Eye (tissue), 1 donor: ENCODE data around the gene EN1.
A peak's percentile ranks its signal among the peaks of the same experiment; 100 is the strongest.

ENCODE experiments used
- DNase-seq: peaks from one replicate; pipeline ENCODE4 v3.0.0-alpha.2; 2015

The EN1 gene

DNA sequence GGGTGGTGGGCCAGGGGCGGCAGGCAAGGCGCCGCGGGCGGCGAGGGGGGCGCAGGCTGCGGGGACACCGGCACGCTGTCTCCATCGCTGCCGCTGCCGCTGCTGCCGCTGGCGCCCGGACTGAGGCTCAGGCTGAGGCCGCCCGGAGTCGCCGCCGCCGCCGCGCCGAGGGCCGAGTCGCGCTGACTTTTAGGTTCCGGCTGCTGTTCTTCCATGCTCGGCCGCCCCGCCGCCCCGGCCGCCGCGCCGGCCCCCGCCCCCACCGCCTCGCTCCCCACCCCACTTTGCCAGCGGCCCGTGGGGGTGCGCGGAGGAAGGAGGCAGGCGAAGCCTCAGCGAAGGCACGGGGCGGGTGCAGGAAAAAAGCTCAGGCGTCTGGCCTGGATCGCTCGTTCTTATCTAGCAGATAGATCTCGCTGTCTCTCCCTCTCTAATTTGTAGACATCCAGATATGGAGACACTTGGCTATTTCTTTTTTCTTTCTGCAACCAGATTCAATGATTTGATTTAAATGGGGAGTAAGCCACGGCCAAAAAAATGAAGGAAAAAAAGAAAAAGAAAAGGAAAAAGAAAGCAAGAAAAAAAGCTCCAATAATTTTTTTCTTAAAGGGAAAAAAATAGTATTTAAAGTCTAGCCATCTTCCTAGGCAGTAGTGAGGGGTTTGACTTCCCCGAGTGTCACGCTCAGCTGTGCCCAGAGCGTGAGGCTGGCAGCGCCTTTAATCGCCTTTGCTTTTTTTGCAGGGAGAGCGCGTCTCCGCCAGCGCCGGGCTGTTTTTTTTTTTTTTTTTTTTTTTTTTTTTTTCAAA is at the start of gene EN1:
TSS of gene EN1 (minus strand) at position 696 of the 809 bp plus-strand sequence. CDS start at position 215, 481 bp downstream.
- DNase-seq, result peak; percentile 70

DNA sequence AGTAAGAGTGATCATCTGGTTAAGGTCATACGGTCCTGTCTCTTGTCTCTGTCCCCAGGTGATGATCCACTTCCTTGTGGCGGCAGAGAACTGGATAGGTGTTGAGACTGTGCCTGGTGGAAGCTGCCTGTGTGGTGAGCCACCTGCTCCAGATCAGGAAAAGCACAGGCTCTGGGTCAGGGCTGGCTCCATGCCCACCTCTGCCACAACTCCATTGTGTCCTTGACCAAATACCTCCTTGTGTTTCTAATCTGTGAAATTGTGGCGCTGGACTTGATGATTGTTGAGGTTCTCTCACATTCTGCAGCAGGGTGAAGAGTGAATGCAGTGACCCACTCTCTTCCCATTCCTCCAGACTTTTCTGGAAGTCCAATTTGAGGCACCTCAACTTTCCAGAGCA is 45.7 kb upstream of the EN1 start:
- no peak for DNase-seq

GRCh38 chr2:118889995-118890394 is 42.5 kb upstream of the EN1 start:
- no peak for DNase-seq

- no peak for DNase-seq
Measured at GRCh38 chr2:118883792-118884191, 36.3 kb upstream of the EN1 start.

DNA sequence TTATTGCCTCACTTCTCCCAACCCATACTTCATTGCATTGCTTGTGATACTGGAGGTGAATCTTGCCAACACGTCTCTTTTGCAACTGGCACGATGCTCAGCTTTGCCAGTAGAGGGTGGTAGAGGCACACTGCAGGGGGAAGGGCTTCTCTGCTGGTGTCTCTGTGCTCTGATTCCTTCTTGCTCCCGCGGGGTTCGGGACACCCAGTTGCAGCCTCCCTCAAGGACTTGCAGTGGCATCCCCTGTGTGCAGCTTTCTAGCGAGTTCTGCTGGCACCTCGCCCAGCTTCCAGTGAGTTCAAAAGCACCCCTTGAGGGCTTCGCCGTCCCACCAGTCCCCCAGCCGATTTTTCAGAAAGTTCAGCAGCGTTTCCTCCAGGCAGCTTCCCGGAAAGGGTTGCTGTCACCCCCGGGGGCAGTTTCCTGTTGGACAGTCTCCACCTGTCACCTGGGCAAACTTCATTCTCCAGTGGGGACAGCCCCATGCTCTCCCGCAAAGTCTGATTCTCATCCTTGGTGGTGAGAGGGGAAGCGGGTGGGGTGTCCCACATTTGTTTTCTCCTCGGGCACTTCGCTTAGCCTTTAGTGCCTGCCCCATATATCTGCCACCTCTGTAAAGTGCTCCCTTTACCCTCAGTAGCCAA is 35.4 kb upstream of the EN1 start:
- DNase-seq, result peak; percentile 79

GRCh38 chr2:118881490-118882129 is 34.2 kb upstream of the EN1 start:
- peak; percentile 74 for DNase-seq

DNA sequence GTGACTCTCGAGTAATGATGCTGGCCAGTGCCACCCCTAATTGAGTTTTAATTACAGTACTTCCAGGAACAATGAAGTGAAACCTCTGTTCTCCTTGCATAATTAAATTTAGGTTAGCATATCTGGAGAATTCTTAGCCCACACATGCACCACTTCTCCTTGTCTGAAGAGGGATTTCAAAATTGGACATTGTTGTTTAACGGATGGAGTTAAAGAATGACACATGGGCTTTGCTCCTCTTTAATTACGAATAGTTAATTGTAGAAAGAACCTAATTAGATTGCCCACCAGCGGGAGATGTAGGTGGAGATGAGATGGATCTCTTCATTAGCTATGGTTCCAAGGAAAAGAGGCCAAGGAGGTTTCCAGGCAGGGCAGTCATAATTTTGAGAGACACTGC is 33.1 kb upstream of the EN1 start:
- DNase-seq, result no peak

- DNase-seq, result no peak
Measured at GRCh38 chr2:118878531-118879149, 31.2 kb upstream of the EN1 start.

DNA sequence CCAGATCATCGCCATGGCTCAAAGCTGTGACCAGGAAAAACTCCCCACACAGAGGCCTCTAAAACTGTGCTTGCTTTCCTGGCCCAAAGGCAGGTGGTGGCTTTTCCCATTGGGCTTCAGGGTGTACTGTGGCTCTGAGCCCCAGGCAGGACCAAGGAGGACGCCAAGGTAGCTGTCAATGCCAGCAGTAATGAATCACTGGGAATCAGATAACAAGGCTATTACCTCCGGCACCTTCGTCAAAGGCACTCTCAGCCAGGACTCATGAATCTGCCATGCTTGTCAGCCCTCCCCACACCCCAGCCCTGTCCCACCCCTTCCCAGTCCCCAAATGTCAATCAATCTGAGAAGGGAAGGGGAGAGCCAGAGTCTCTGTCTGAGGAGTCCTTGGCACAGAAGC is 27.9 kb upstream of the EN1 start:
- no peak for DNase-seq

GRCh38 chr2:118874324-118874723 is 26.9 kb upstream of the EN1 start:
- no peak for DNase-seq

GRCh38 chr2:118865106-118865505 is 17.7 kb upstream of the EN1 start:
- peak; percentile 76 for DNase-seq

GRCh38 chr2:118864207-118864606 is 16.8 kb upstream of the EN1 start:
- no peak for DNase-seq

GRCh38 chr2:118861731-118862130 is 14.3 kb upstream of the EN1 start:
- no peak for DNase-seq

DNA sequence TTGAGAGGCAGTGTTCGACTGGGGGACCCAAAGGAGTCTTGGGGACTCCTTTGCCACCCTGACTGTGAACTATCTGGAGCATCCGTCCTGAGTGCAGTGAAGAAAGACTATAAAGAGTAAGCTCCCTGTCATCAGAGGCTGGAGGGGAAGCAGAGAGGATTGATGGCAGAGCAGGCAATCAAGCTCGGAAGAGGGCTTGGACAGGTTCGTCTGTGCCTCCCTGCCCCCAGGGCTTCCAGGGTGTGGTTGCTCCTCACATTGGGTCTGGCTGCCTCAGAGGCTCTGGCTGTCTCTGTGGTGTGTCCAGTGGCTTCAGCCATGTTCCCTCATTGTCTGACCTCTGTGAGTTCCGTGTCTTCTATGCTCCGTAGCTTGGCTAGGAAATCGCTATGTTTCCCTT is 13.8 kb upstream of the EN1 start:
- no peak for DNase-seq

DNA sequence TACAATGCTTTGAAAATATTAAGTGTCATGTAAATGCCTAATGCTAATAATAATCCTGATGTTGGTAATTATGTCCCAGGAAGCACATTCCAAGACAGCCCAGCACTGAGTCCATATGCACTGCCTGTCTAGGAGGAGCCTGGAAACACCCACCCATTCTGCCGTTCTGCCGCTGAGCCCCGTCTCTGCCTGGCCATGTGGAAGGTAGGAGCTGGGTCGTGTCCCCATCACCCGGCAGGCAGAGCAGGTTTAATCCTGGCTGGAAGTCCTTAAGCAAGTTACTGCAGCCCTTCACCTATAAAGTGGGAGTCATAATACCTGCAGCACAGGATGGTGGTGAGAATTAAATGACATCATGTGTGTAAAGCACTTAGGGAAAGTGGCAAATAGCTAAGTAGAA is 13.1 kb upstream of the EN1 start:
- no peak for DNase-seq

DNA sequence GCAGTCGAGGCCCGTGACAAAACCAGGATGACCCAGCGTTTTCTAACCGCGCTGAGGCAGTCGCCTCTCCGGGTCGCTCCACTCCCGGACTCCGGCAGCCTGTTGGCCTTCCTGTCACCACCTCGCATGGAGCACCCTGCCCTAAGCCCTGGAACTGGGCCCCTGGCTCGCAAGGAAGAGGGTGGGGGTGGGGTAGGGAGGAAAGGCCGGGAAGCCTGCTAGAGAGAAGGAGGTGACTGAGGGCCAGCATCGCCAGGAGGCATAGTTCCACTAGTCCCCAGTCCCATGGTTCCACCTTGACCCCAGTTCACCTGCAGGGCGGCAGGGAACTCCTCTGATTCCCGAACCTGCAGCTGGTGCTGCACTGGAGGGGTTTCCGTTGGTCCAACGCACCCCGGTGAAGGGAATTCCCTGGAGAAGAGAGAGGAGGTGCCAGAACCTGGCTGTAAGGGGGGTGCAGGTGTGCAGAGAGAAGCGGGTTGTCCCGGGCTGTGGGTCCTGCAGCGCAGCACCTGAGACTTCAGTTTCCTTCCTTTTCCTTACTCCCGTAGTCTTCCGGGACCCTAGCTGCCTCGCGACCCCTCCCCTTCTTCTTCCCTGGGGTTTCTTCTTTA is 11.8 kb upstream of the EN1 start:
- no peak for DNase-seq

DNA sequence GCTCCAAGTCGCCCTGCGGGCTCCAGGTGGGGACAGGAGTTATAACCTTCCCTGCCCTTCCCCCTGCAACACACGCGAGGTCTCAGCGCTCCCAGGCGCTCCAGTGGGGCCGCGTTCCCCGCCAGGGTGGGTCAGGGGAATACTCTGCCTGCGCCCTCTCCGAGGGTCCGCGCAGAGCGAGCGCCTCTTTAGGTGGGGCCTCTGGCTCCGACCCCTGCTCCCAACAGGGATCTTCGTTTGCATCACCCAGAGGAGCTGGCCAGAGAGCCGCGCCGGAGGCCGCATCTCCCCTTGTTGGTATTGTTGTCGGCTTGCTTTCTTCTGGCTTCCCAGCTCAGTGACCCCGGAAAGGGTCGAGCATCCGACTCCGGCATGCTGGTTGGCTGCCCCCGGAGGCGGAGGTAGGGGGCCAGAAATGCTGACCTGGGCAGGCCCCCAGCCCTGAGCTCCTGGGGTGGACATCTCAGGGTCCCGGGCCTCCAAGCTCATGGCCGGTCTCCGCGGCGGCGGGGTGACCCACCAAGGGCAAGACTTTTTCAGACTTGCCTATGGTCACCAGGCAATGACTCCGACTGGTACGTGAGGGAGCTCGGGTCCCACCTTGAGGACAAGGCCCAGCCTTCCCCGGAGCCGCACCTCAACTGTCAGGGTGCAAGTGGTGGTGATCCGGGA is 11.2 kb upstream of the EN1 start:
- DNase-seq, result peak; percentile 47

GRCh38 chr2:118857677-118858484 is 10.4 kb upstream of the EN1 start:
- DNase-seq, result peak; percentile 45

DNA sequence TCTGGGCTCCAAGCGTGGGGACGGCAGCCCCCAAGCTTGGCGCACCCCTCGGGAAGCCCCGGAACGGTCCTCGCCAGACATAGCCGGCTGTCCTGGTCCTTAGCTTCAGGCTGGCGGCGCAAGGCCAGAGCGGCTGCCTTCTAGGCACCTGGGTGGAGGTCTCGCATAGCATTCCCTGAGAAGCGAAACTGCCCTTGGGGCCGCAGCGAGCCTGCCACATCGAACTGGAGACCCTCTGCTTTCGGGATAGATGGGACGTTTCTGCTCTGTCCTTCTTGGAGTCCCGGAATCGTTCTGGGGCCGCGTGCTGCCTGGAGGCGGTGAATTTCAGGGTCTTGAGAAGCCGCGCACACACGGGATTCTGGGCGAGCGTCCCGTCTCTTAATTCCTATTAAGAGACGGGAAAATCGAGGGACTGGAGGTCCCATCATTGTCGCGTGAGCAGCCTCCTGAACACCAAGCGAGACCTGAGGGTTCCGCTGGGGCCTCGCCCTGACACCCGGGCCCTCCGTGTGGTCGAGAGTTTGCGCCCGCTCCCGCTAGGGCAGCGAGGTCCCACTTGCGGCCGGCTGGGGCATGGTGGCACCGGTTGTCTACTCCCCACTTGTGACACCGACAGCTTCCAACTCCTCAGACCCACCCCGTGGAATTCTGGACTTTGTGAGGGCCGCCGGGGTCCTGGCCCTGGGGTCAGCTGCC is 9.7 kb upstream of the EN1 start:
- DNase-seq, result peak; percentile 60

- no peak for DNase-seq
Measured at GRCh38 chr2:118856330-118856977, 9.0 kb upstream of the EN1 start.
